ENCODE results near the gene CCDC192.
"Not testable (repeated sequence)": the region's sequence is repeated elsewhere in the genome, so short reads cannot be mapped to it uniquely, and the experiment has no call there.

CCDC192 gene

GRCh38 chr5:127791439-127791838 is 88.2 kb downstream of the CCDC192 start:
- Histone ChIP-seq H4K20me1 (no peaks in the 10 kb centered on the region), H3K36me3 (no peaks in the 10 kb centered on the region), H3K27ac (no peak overlapping the region), H3K4me3 (no peak overlapping the region), H3K27me3 (no peaks in the 10 kb centered on the region), H3K4me2 (no peak overlapping the region), H3K9ac (no peak overlapping the region), H3K4me1 (no peaks in the 10 kb centered on the region), H3K9me3 (no peaks in the 10 kb centered on the region; the same call in 1 of the 2 replicates)
- no peak for TF ChIP-seq Cebpa-rat (IDR thresholded peaks at IDR 0.05)

GRCh38 chr5:127791908-127792307 is 88.7 kb downstream of the CCDC192 start:
- not testable (repeated sequence) for H3K27me3 ChIP-seq, H3K4me3 ChIP-seq, H3K4me2 ChIP-seq, H3K27ac ChIP-seq, H3K9me3 ChIP-seq, H4K20me1 ChIP-seq, H3K36me3 ChIP-seq, H3K9ac ChIP-seq, H3K4me1 ChIP-seq

GRCh38 chr5:127793052-127793451 is 89.9 kb downstream of the CCDC192 start:
- H3K4me2 ChIP-seq: no peak overlapping the region
- TF ChIP-seq Cebpa-rat (IDR thresholded peaks at IDR 0.05): no peak

GRCh38 chr5:127793879-127794278 is 90.7 kb downstream of the CCDC192 start:
- Histone ChIP-seq H3K36me3 (no peaks in the 10 kb centered on the region), H3K4me3 (no peak overlapping the region), H3K27ac (no peak overlapping the region), H3K4me1 (no peaks in the 10 kb centered on the region), H4K20me1 (no peaks in the 10 kb centered on the region), H3K9me3 (no peaks in the 10 kb centered on the region; the same call in 1 of the 2 replicates), H3K9ac (no peak overlapping the region), H3K27me3 (no peaks in the 10 kb centered on the region), H3K4me2 (no peak overlapping the region)
- TF ChIP-seq Cebpa-rat (IDR thresholded peaks at IDR 0.05): no peak

More at GRCh38 chr5:127793052-127793451, 89.9 kb downstream of the CCDC192 start:
- no peak overlapping the region for H3K27ac ChIP-seq
- H3K4me1 ChIP-seq: no peaks in the 10 kb centered on the region
- no peaks in the 10 kb centered on the region for H4K20me1 ChIP-seq
- H3K4me3 ChIP-seq: no peak overlapping the region
- no peaks in the 10 kb centered on the region for H3K36me3 ChIP-seq
- H3K9me3 ChIP-seq: no peaks in the 10 kb centered on the region; the same call in 1 of the 2 replicates
- no peak overlapping the region for H3K9ac ChIP-seq
- H3K27me3 ChIP-seq: no peaks in the 10 kb centered on the region

- no peaks in the 10 kb centered on the region for H4K20me1 ChIP-seq
- TF ChIP-seq Cebpa-rat (IDR thresholded peaks at IDR 0.05): no peak
- no peaks in the 10 kb centered on the region for H3K4me1 ChIP-seq
- no peaks in the 10 kb centered on the region for H3K36me3 ChIP-seq
- H3K27ac ChIP-seq: no peak overlapping the region
- no peaks in the 10 kb centered on the region; the same call in 1 of the 2 replicates for H3K9me3 ChIP-seq
- H3K27me3 ChIP-seq: no peaks in the 10 kb centered on the region
- no peak overlapping the region for H3K4me3 ChIP-seq
- no peak overlapping the region for H3K9ac ChIP-seq
- H3K4me2 ChIP-seq: no peak overlapping the region
Measured at GRCh38 chr5:127796211-127796610, 93.0 kb downstream of the CCDC192 start.

GRCh38 chr5:127799293-127799905 is 96.2 kb downstream of the CCDC192 start:
- H3K9me3 ChIP-seq: no peaks in the 10 kb centered on the region
- H3K36me3 ChIP-seq: no peaks in the 10 kb centered on the region
- no peak overlapping the region for H3K4me3 ChIP-seq
- TF ChIP-seq Cebpa-rat (IDR thresholded peaks at IDR 0.05): no peak
- H3K4me1 ChIP-seq: no peaks in the 10 kb centered on the region
- H3K27me3 ChIP-seq: no peaks in the 10 kb centered on the region
- H4K20me1 ChIP-seq: no peaks in the 10 kb centered on the region
- H3K9ac ChIP-seq: no peak overlapping the region
- H3K27ac ChIP-seq: no peak overlapping the region
- H3K4me2 ChIP-seq: no peak overlapping the region

- H4K20me1 ChIP-seq: no peaks in the 10 kb centered on the region
- no peaks in the 10 kb centered on the region for H3K27me3 ChIP-seq
- no peak for TF ChIP-seq Cebpa-rat (IDR thresholded peaks at IDR 0.05)
- H3K4me2 ChIP-seq: no peak overlapping the region
- no peaks in the 10 kb centered on the region for H3K36me3 ChIP-seq
- H3K27ac ChIP-seq: no peak overlapping the region
- no peak overlapping the region for H3K9ac ChIP-seq
- H3K4me3 ChIP-seq: no peak overlapping the region
- H3K4me1 ChIP-seq: no peaks in the 10 kb centered on the region
- no peaks in the 10 kb centered on the region for H3K9me3 ChIP-seq
Measured at GRCh38 chr5:127801751-127802476, 98.7 kb downstream of the CCDC192 start.

GRCh38 chr5:127802477-127802865 is 99.3 kb downstream of the CCDC192 start:
- Histone ChIP-seq H3K27ac (no peak overlapping the region), H3K9ac (no peak overlapping the region), H3K4me3 (no peak overlapping the region), H3K36me3 (no peaks in the 10 kb centered on the region), H4K20me1 (no peaks in the 10 kb centered on the region), H3K4me2 (no peak overlapping the region), H3K9me3 (no peaks in the 10 kb centered on the region), H3K4me1 (no peaks in the 10 kb centered on the region), H3K27me3 (no peaks in the 10 kb centered on the region)
- TF ChIP-seq Cebpa-rat (IDR thresholded peaks at IDR 0.05): no peak

- Histone ChIP-seq H3K4me3 (no peak overlapping the region), H3K9me3 (no peaks in the 10 kb centered on the region), H3K9ac (no peak overlapping the region), H3K27me3 (no peaks in the 10 kb centered on the region), H4K20me1 (no peaks in the 10 kb centered on the region), H3K27ac (no peak overlapping the region), H3K4me2 (no peak overlapping the region), H3K36me3 (no peaks in the 10 kb centered on the region), H3K4me1 (no peaks in the 10 kb centered on the region)
- TF ChIP-seq Cebpa-rat (IDR thresholded peaks at IDR 0.05): no peak
Measured at GRCh38 chr5:127804886-127805426, 101.8 kb downstream of the CCDC192 start.

GRCh38 chr5:127805448-127805847 is 102.3 kb downstream of the CCDC192 start:
- H3K36me3 ChIP-seq: no peaks in the 10 kb centered on the region
- TF ChIP-seq Cebpa-rat (IDR thresholded peaks at IDR 0.05): no peak
- no peak overlapping the region for H3K4me2 ChIP-seq
- no peak overlapping the region for H3K4me3 ChIP-seq
- H4K20me1 ChIP-seq: no peaks in the 10 kb centered on the region
- no peak overlapping the region for H3K27ac ChIP-seq
- H3K4me1 ChIP-seq: no peaks in the 10 kb centered on the region
- H3K9ac ChIP-seq: no peak overlapping the region
- H3K9me3 ChIP-seq: no peaks in the 10 kb centered on the region
- H3K27me3 ChIP-seq: no peaks in the 10 kb centered on the region
